ENCODE data around the gene MCM7. TPM values are rescaled to one million over a fixed set of nuclear protein-coding genes. Genes with fewer than 3 reads are reported as not detected.

Gene MCM7
- total and polyA plus RNA-seq, 2 of the 13 experiments (the other 11 are each of a cell fraction or from before 2014, with no cell fraction given): 84.5 to 214 TPM

GRCh38 chr7:100049441-100050291, 51.5 kb downstream of the MCM7 start, which contains the start of gene ZSCAN21 (continued):
- TF ChIP-seq RXRB (CRISPR knock-in tag; IDR thresholded peaks at IDR 0.05; ENCODE audit: borderline replicate concordance): no peak
- TF ChIP-seq ATF5 (CRISPR knock-in tag; IDR thresholded peaks at IDR 0.05; ENCODE audit: low read depth): no peak
- TF ChIP-seq ZNF574 (CRISPR knock-in tag; IDR thresholded peaks at IDR 0.05): peak; percentile 99
- TF ChIP-seq ZNF7 (CRISPR knock-in tag; IDR thresholded peaks at IDR 0.05): no peak
- no peak for TF ChIP-seq GLI4 (CRISPR knock-in tag; IDR thresholded peaks at IDR 0.05; ENCODE audit: borderline replicate concordance)
- no peak for TF ChIP-seq ZNF567 (CRISPR knock-in tag; IDR thresholded peaks at IDR 0.05; ENCODE audit: borderline replicate concordance)
- TF ChIP-seq RFX1 (IDR thresholded peaks at IDR 0.05): no peak
- peak; percentile 48; the same call in 1 of the 2 replicates for TF ChIP-seq ATF7-NPFF (CRISPR knock-in tag; IDR thresholded peaks at IDR 0.05; ENCODE audit: low read depth)
- TF ChIP-seq MIER3 (CRISPR knock-in tag; IDR thresholded peaks at IDR 0.05; ENCODE audit: borderline replicate concordance): no peak
- peak; percentile 61; the same call in 1 of the 2 replicates for TF ChIP-seq ZNF451 (CRISPR knock-in tag; IDR thresholded peaks at IDR 0.05)
- TF ChIP-seq HMGA1 (CRISPR knock-in tag; conservative IDR thresholded peaks at IDR 0.05): no peak
- TF ChIP-seq, protein P1, sequence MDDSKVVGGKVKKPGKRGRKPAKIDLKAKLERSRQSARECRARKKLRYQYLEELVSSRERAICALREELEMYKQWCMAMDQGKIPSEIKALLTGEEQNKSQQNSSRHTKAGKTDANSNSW (CRISPR knock-in tag; IDR thresholded peaks at IDR 0.05; ENCODE audit: borderline replicate concordance): no peak
- TF ChIP-seq E2F1 (CRISPR knock-in tag; IDR thresholded peaks at IDR 0.05): peak; percentile 65; the same call in 1 of the 2 replicates
- TF ChIP-seq, protein P2, sequence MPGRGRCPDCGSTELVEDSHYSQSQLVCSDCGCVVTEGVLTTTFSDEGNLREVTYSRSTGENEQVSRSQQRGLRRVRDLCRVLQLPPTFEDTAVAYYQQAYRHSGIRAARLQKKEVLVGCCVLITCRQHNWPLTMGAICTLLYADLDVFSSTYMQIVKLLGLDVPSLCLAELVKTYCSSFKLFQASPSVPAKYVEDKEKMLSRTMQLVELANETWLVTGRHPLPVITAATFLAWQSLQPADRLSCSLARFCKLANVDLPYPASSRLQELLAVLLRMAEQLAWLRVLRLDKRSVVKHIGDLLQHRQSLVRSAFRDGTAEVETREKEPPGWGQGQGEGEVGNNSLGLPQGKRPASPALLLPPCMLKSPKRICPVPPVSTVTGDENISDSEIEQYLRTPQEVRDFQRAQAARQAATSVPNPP (CRISPR knock-in tag; IDR thresholded peaks at IDR 0.05): no peak
- peak; percentile 17; the same call in 1 of the 2 replicates for TF ChIP-seq ZNF235 (CRISPR knock-in tag; IDR thresholded peaks at IDR 0.05; ENCODE audit: borderline replicate concordance)

Data from HepG2 (cell line).